Activated CD4-positive, alpha-beta T cell treated with anti-CD3 and anti-CD28 coated beads, Interleukin-2, amount 50 U/mL, for 48 hours (primary cell): ENCODE results near the gene ZFAND3.
"Not testable (repeated sequence)": the region's sequence is repeated elsewhere in the genome, so short reads cannot be mapped to it uniquely, and the experiment has no call there.

ENCODE experiments used
- DNase-seq, 2 experiments: peaks; one replicate each; pipeline ENCODE4 v3.0.0-alpha.2; 2020

Gene ZFAND3

DNA sequence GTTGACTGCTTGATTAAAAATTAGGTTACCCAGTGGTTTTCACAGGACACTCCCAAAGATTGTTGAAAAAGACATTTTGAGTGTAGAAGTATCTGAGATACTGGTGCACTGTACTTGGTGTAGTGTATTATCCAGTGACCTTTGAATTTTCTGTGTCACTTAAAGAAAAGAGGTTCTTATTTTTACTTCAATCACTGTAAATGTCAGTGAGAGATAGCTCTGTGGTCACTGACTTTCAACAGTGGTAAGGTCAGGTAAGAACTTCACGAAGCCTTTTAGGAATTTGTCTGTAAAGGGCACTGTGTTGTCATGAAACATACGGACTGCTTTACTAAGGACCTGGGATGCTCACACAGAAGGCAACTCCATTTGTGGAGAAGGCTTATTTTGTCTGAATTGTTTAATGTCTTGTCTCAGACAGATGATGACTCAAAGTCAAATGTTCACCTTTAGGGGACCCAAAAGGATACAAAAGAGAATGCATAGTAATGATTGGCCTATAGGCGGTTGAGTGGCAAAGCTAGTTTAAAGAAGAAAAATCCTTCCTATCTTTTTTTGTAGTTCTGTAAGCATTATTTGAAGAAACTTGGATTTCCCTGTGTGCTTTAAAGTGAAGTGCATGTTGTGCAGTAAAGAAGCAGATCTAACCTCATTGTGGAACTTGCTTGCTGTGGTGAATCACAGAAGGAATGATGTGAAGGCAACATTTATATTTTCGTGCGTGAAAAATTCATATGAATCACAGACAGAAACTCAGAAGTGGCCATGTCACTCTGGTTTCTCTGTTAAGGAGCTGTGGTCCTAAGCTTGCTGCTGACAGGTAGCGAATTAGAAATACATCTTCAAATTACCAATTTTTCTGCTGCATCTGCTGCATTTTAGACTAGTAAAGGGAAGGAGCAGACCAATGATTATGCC is 47.3 kb downstream of the ZFAND3 start:
- no peak for DNase-seq

DNA sequence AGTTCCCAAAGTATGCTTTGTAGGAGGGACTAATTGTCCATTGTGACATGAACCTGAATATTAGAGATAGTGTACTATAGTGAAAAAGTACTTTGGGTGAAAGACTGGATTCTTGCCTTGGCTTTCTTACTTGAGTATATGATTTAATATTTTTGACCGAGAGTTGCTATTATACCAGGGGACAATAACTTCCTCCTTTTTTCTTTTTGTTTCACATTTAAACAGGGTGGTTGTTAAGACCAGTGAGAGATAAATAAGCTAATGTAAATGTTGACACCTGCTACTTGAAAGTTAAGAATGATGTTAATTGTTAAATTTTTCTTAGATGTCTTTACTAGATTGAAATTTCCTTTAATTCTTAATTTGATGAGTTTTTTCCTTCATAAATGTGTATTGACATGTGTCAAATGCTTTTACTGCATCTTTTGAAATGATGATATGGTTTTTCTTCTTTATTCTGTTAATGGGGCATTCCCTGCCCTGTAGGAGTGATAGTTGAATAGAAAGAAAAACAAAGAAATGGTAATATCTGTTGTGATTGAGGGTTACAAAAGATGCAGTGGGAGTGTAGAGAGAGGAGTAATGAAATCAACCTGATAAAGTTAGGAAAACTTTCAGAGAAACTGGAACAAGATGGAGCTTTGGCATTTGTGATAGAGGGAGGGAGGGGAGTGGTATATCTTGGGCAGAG is 48.4 kb downstream of the ZFAND3 start:
- DNase-seq = no peak

DNA sequence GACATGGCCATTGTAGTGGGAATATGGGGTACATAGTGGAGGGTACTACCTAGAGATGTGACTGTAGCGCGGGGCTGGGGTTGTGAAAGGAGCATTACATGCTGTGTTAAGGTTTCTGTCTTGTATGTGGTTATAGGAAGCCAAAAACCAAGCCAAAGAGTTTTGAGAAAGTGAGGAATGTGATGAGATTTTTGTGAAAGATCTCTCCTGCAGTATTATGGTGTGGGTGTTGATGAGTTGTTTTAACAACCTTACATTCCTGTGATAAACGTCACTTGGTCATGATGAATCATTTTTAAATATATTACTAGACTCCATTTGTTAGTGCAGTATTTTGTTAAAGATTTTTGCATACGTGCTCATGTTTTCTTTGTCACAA is 48.9 kb downstream of the ZFAND3 start:
- peak; percentile 18 to 32 for DNase-seq

DNA sequence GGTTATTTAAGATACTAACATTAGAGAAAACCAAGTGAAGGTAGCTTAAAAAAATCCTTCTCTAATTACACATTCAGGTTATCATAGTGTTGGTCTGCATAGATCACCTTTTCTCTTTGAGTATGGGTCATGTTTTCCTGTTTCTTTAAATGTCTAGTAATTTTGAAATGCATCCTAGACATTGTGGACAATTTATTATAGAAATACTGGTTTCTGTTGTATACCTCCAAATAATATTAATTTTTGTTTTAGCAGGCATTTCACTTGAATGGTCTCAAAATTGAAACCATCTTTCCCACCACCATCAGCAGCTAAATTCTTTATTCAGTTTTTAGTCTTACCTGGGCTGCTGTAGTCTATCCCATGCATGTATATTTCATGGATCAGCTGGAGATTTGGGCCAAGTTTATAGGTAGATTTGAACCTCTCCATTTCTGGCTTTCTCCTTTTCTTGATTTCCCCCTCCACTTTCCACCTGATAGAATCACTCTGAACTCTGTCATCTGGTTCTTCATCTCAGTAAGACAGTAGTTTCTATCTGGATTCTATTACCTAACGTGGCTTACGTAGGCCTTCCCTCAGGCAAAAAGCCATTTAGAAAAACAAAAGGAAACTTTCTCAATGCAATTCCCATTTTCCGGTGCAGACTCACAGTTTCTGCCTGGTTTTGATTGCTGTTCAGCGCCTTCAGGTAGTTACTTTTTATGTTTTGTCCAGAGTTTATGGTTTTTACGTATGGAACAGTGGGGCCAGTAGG is 52.3 kb downstream of the ZFAND3 start:
- DNase-seq = no peak

DNA sequence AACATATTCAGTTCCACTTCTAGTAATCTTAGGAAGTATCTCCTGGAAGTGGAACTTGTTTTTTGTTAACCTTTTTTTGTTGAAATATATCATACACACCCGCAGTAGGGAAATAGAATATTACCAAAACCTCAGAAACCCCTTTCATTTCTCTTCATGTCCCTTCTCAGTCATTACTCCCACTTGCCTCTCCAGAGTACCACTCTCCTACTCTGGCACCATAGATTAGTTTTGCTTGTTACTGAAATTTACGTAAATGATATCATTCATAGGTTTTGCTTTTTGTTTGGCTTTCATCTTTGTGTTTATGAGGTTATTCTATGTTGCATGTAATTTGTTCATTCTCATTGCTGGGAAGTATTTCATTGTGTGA is 52.8 kb downstream of the ZFAND3 start:
- no peak for DNase-seq

DNA sequence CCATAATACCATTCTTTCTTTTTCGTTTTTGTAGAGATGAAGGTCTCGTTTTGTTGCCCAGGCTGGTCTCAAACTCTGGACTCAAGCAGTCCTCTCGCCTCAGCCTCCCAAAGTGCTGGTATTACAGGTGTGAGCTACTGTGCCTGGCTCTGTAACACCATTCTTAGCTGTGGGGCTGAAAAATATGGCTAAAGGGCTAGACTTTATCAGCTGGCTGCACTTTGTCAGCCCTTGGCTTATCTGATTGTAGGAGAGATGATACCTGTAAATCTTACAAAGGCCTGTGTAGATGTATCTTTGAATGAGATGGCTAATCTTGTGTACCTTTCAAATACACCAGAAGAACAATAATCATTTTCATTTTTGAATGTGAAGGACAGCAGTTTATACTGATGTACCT is 55.2 kb downstream of the ZFAND3 start:
- no peak for DNase-seq

DNA sequence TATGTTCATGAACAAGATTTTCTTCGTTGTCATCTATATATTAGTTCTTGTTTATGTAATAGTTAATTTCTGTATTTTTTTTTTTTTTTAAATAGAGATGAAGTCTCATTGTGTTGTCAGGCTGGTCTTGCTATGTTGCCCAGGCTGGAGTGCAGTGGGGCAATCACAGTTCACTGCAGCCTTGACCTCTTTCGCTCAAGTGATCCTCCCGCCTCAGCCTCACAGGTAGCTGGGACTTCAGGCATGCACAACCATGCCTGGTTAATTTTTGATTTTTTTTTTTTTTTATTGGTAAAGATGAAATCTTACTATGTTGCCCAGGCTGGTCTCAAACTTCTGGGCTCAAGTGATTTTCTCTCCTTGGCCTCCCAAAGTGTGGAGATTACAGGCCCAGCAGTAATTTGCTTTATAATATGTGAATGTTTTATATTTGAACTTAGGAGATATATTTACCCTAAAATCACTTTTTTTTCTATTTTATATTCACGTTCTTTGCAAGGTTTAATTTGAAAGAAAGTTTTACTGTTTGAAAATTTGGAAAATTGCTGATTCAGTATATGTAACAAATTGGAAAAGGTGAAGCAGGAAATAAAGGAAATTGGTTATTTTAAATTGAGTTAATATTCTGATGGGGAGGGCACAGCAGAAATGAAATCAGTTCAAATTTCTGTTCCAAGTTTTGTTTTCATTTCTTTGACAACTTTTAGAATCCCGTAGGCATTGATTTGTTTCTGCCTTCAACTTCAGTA is 56.2 kb downstream of the ZFAND3 start:
- DNase-seq = no peak

DNA sequence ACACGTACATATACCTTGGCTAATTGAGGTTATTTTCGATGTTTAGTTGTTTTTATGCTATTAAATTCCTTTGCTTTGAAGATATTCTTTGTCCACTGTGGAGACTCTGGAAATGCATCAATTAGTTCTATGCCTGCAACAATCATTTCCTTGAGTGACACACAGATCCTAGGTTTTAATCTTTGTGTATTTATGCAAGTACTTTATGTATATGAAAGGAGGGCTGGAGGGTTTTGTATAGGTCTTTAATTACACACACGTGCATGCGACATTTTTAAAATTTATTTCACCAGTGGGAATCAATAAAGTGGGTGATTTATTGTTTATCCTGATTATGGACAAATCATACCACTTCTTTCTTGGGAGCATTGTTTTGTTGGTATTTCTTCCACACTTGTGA is 57.3 kb downstream of the ZFAND3 start:
- no peak for DNase-seq

DNA sequence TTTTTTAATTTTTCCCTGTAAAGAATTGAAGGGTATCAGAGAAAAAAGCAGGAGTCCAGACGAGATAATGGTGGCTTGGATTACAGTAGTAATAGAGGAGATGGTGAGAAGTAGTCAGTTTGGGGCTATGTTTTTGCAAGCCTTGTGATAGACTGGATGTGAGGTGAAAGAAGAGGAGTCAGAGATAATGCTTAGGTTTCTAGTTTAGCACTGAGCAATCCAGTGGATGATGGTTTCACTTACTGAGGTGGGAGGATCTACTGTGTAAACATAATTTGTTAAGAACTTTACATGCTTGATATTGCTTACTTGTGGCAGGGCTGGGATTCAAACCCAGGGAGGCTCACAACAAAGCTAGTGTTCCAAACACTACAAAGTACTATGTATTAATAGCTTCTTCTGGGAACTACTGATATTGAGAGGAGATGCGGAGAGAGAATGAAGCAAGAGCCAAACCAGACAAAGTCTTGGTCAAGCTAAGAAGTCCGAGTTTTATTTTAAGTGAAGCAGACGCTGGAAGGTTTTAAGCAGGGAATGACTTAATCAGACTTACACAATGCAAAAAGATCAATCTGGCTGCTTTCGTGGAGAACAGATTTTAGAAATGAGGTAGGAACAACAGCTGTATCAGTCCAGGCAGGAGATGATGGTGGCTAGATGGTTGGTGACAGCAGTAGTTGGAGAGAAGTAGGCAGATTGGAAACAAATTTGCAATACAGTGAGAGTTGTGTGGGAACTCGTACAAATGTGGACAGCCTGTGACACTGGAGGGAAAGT is 58.0 kb downstream of the ZFAND3 start:
- no peak for DNase-seq

DNA sequence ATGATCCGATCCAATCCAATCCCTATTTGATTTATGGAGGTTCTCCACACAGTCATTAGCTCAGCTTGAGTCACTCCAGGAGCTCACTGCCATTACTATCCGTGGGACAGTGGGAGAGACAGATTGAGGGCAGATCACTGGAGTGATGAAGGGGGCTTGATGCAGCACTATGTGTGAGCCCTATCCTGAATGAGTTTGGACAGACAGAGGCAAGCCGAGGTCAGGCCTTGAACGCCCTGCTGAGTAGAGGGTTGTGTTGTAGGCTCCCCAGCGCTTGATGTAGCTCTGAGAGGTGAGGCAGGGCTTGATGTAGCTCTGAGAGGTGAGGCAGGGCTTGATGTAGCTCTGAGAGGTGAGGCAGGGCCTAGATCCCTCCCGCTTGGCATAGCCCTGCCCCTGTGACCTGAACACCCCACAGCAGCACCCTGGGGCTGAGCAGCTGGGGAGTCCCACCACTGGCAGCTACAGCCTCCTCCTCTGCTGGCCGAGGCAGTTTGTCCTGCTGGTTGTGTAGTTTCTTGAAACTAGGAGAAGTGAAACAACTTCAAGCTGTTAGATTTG is 58.7 kb downstream of the ZFAND3 start:
- DNase-seq = no peak

DNA sequence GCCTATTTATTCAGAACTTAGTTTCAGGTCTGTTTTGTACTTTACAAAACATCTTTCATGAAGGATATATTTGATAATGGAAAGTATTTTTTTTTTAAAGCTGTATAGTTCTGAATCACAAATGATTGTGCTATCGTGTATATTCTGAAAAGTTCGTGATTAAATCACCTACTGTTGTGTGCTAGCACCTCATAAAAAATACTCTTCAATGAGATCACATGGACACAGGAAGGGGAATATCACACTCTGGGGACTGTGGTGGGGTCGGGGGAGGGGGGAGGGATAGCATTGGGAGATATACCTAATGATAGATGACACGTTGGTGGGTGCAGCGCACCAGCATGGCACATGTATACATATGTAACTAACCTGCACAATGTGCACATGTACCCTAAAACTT is 61.1 kb downstream of the ZFAND3 start:
- not testable (repeated sequence) for DNase-seq

DNA sequence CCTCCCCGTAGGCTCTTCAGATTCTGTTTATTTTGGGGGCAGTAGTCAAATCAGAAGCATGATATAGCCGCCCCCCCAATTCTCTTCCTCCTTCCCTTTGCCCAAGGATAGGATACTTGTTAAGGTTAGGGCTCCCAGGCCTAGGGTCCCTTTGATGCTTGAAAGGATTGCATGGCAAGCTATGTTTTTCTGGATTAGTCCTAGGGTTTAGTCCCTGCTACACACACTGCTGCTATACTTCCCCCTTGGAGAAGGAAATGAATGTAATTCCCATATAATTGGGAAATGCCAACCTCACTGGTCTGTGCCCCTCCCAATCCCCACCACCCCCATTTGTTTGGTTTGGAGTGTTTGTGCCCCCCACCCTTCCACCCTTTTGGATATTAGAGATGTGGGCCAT is 62.8 kb downstream of the ZFAND3 start:
- DNase-seq = no peak

DNA sequence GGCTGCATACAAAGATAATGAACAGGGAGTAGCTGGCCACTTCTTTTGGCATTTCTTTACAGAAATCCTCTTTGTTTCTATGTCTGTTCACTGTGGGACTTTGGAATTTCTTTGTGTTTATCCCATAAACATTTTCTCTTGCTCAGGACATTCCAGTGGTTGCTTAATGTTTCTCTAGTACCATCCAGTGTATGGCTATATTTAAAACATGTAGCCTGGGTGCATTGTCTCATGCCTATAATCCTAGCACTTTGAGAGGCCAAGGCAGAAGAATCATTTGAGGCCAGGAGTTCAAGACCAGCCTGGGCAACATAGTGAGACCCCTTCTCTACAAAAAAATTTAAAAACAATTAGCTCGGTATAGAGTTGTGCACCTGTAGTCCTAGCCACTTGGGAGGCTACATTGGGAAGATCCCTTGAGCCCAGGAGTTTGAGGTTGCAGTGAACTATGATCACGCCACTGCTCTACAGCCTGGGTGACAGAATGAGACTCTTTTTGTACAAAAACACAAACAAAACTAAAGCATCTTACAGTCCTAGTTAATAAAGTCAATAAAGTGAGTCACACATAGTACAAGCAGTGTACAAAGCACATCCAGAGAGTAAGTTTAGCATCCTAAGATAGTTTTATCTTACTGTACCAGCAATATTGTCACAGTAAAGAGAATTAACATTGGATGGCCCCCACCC is 63.3 kb downstream of the ZFAND3 start:
- no peak for DNase-seq

DNA sequence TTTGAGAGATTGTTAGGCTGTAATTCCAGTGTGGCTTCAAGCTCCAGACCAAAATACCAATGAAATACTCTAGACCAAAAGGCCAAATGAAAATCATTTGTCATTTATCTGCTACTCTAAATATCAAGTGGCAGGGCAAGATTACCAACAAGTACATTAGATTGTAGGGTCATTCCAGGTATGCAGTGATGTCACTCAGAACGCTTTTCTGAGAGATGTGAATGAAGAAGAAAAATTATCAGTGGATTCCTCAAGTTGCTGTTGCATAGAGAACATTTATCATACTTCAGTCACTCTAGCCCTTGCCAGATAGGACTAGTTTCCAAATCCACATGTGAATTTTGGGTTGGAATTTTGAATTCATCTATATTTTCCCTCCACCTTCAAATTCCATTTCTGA is 65.0 kb downstream of the ZFAND3 start:
- no peak for DNase-seq

DNA sequence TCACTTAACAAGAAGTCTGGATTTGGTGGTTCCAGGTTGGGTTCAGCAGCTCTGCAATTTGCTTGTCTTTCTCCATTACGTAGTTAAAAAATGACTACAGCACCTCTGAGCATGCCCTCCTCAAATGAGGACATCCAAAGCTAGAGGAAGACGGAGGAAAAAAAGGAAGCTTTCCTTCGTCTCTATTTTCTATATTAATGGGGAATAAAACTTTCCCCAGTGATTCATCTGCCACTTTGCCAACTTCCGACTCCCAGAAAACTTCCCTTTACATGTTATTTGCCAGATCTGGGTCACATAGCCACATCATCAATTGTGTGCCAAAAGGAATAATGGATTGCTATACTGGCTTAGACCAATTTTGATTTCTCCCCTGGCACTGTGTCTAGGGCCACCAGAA is 69.5 kb downstream of the ZFAND3 start:
- DNase-seq = no peak

DNA sequence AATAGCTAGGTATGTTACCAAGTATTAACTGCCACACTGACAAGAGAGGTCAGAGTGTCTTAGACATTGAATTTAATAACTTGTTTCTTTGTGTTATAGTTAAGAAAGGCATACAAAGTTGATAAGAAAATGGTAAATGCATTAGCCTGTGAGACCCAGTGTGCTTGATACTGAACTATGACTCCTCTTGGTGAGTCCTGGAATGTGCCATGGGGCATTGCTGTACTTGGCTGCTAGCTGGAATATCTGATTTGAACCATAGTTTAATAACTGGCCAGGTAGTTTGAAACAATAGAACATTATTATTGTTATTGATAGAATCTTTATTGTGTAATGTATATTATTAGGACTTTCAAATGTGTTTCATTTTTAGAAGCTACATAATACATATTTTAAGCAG is 70.0 kb downstream of the ZFAND3 start:
- no peak for DNase-seq

DNA sequence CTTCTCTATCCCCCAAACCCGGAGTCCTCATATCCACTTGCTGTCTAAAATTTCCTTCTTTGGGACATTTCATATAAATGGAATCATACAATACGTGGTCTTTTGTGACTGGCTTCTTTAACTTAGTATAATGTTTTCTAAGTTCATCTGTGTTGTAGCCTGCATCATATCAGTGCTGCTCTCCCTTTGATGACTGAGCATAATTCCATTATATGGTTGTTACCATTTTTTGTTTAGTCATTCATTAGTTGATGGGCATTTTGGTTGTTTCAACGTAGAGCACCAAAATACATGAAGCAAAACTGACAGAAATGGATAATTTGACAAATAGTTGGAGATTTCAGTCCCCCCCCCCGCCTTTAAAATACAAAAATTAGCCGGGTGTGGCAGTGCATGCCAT is 71.5 kb downstream of the ZFAND3 start:
- no peak for DNase-seq

DNA sequence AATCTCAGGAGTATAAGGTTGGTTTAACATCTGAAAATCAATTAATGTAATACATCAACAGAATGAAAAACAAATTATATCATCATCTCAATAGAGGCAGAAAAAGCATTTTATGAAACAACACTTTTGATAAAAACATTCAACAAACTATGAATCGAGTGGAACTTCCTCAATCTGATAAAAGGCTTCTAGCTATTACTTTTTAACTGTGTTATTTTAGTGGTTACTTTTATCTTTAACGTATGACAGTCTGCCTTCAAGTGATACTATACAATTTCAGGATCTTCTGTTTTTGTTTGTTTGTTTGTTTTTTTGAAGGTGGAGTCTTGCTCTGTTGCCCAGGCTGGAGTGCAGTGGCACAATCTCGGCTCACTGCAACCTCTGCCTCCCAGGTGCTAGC is 73.7 kb downstream of the ZFAND3 start:
- DNase-seq = no peak

DNA sequence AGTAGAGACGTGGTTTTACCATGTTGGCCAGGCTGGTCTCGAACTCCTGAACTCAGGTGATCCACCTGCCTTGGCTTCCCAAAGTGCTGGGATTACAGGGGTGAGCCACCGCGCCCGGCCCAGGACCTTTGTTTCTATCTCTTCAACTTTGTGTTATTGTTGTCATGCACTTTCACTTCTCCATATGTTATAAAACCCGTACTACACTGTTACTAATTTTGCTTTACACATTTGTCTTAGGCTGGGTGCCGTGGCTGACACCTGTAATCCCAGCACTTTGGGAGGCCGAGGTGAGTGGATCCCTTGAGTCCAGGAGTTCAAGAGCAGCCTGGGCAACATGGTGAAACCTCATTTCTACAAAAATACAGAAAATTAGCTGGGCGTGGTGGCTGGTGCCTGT is 74.2 kb downstream of the ZFAND3 start:
- DNase-seq = not testable (repeated sequence)

DNA sequence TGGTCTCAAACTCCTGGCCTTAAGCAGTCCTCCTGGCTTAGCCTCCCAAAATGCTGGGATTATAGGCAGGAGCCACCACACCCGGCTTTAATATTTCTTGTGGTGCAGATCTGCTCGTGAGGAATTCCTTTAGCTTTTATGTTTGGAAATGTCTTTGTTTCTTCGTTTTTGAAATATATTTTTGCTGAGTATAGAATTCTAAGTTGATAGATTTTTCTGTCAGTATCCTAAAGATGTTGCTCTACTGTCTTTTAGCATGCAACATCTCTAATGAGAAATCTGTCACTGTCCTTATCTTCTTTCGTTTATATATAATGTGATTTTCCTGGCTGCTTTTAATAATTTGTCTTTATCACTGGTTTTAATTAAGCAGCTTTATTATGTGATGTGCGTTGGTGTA is 75.1 kb downstream of the ZFAND3 start:
- no peak for DNase-seq

DNA sequence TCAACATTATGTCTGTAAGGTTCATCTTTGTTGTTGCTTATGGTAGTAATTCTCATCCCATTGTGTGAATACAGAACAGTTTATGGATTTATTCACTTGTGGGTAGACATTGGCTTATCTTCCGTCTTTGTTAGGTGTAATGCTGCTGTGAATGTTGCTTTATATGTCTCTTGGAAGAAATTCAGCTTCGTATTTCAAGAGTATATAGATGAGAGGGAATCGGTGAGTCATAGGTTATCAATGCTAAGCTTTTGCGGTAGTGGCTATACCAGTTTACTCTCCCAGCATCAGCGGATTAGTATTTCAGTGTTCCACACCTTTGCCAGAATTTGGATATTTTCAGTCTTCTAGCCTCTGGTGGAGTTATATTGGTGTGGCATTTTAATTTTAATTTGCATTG is 77.8 kb downstream of the ZFAND3 start:
- no peak for DNase-seq
